ENCODE data around the gene TTC34.

DNA sequence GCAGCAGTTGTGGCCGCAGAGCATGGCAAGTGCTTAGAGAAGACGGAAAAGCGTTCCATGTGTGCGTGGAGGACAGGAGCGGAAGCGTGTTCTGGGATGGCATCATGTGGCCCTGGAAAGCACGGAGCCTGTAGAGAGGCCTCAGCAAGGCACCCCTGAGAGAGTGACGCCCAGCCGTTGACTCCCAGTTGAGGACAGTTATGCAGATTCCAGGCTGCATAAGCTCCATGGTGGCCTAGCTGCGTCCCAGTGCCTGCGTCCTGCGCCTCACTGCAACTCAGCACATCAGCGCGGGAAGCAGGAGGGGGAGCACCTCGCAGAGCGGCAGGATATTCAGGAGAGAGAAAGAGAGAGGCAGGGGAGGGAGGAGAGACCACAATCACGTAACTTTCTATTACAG lies 49.0 kb upstream of the TTC34 start:
- TF ChIP-seq, protein P1, sequence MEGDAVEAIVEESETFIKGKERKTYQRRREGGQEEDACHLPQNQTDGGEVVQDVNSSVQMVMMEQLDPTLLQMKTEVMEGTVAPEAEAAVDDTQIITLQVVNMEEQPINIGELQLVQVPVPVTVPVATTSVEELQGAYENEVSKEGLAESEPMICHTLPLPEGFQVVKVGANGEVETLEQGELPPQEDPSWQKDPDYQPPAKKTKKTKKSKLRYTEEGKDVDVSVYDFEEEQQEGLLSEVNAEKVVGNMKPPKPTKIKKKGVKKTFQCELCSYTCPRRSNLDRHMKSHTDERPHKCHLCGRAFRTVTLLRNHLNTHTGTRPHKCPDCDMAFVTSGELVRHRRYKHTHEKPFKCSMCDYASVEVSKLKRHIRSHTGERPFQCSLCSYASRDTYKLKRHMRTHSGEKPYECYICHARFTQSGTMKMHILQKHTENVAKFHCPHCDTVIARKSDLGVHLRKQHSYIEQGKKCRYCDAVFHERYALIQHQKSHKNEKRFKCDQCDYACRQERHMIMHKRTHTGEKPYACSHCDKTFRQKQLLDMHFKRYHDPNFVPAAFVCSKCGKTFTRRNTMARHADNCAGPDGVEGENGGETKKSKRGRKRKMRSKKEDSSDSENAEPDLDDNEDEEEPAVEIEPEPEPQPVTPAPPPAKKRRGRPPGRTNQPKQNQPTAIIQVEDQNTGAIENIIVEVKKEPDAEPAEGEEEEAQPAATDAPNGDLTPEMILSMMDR (IDR thresholded peaks at IDR 0.05), result no peak
- no peak for TF ChIP-seq EP300 (IDR thresholded peaks at IDR 0.05)
- TF ChIP-seq POLR2A (IDR thresholded peaks at IDR 0.05), result no peak

All from ovary (tissue), 3 donors.